Measurements from ENCODE around the gene MACROH2A2. TPM values are rescaled to one million over a fixed set of nuclear protein-coding genes. Genes with fewer than 3 reads are reported as not detected.

MACROH2A2 gene
- total and polyA plus RNA-seq, 2 experiments from 2014 or later: 11.6 to 16.2 TPM

DNA sequence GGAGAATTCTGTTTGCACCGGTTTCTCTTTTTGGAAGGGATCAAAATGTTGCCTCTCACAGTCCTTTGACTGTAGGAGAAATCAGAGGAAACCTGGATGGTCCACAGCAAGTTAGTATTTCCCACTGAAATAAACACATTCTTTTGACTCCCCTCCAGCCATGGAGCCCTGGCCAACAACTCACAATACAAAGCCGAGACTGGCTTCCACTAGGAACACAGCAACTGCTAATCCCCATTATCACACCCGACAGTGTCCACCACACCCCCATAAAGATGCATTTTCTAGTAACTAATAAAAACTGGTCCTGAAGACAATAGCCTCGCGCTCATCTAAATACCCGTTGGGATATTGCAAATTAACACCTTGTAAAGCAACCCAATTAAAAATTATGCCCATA lies 798 bp upstream of the MACROH2A2 start:
- no peaks in the 10 kb centered on the region; the same call in 1 of the 2 replicates for H3F3A ChIP-seq (replicated peaks; ENCODE audit: low read depth)
- no peaks in the 10 kb centered on the region for H3K9me3 Mint-ChIP-seq
- H3K4me1 Mint-ChIP-seq: peaks cover 32% of the 10 kb centered on the region
- H4K20me1 ChIP-seq (replicated peaks; ENCODE audit: insufficient read depth): peaks cover 20% of the 10 kb centered on the region
- H3K4me2 ChIP-seq: peak overlapping the region; percentile 92
- peak overlapping the region; percentile 88 for H3K4me3 Mint-ChIP-seq
- H3K79me2 ChIP-seq (replicated peaks; ENCODE audit: insufficient read depth): no peaks in the 10 kb centered on the region
- H3K36me3 Mint-ChIP-seq (ENCODE audit: low read depth): no peaks in the 10 kb centered on the region
- TF ChIP-seq POLR2AphosphoS5 (IDR thresholded peaks at IDR 0.05; ENCODE audit: low read depth): no peak
- TF ChIP-seq, protein P1, sequence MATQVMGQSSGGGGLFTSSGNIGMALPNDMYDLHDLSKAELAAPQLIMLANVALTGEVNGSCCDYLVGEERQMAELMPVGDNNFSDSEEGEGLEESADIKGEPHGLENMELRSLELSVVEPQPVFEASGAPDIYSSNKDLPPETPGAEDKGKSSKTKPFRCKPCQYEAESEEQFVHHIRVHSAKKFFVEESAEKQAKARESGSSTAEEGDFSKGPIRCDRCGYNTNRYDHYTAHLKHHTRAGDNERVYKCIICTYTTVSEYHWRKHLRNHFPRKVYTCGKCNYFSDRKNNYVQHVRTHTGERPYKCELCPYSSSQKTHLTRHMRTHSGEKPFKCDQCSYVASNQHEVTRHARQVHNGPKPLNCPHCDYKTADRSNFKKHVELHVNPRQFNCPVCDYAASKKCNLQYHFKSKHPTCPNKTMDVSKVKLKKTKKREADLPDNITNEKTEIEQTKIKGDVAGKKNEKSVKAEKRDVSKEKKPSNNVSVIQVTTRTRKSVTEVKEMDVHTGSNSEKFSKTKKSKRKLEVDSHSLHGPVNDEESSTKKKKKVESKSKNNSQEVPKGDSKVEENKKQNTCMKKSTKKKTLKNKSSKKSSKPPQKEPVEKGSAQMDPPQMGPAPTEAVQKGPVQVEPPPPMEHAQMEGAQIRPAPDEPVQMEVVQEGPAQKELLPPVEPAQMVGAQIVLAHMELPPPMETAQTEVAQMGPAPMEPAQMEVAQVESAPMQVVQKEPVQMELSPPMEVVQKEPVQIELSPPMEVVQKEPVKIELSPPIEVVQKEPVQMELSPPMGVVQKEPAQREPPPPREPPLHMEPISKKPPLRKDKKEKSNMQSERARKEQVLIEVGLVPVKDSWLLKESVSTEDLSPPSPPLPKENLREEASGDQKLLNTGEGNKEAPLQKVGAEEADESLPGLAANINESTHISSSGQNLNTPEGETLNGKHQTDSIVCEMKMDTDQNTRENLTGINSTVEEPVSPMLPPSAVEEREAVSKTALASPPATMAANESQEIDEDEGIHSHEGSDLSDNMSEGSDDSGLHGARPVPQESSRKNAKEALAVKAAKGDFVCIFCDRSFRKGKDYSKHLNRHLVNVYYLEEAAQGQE (IDR thresholded peaks at IDR 0.05; ENCODE audit: unreplicated experiment): no peak
- no peak for TF ChIP-seq EZH2 (IDR thresholded peaks at IDR 0.05; ENCODE audit: low read depth, unreplicated experiment)
- TF ChIP-seq EZH2phosphoT487 (IDR thresholded peaks at IDR 0.05; ENCODE audit: unreplicated experiment): no peak
- TF ChIP-seq, protein P2, sequence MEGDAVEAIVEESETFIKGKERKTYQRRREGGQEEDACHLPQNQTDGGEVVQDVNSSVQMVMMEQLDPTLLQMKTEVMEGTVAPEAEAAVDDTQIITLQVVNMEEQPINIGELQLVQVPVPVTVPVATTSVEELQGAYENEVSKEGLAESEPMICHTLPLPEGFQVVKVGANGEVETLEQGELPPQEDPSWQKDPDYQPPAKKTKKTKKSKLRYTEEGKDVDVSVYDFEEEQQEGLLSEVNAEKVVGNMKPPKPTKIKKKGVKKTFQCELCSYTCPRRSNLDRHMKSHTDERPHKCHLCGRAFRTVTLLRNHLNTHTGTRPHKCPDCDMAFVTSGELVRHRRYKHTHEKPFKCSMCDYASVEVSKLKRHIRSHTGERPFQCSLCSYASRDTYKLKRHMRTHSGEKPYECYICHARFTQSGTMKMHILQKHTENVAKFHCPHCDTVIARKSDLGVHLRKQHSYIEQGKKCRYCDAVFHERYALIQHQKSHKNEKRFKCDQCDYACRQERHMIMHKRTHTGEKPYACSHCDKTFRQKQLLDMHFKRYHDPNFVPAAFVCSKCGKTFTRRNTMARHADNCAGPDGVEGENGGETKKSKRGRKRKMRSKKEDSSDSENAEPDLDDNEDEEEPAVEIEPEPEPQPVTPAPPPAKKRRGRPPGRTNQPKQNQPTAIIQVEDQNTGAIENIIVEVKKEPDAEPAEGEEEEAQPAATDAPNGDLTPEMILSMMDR (conservative IDR thresholded peaks at IDR 0.05; ENCODE audit: low read depth in 2 of 2): no peak
- H3K4me1 ChIP-seq (ENCODE audit: insufficient read depth): peaks cover 4% of the 10 kb centered on the region; the same call in 1 of the 2 replicates
- ATAC-seq (no peak), DNase-seq (ENCODE audit: low spot score) (no peak)
- peaks cover 61% of the 10 kb centered on the region for H3K27me3 Mint-ChIP-seq (ENCODE audit: insufficient read depth, low read depth, poor library complexity)
- peaks cover 93% of the 10 kb centered on the region for H3K27me3 ChIP-seq (ENCODE audit: insufficient read depth)
- no peaks in the 10 kb centered on the region for H3K36me3 ChIP-seq (ENCODE audit: insufficient read depth)
- H3K27ac ChIP-seq (ENCODE audit: low read depth): no peak overlapping the region
- no peak overlapping the region for H2AFZ ChIP-seq
- H3K4me3 ChIP-seq: peak overlapping the region; percentile 92
- no peak overlapping the region for H3K27ac Mint-ChIP-seq
- H3K9me2 ChIP-seq (ENCODE audit: insufficient read depth): no peaks in the 10 kb centered on the region

DNA sequence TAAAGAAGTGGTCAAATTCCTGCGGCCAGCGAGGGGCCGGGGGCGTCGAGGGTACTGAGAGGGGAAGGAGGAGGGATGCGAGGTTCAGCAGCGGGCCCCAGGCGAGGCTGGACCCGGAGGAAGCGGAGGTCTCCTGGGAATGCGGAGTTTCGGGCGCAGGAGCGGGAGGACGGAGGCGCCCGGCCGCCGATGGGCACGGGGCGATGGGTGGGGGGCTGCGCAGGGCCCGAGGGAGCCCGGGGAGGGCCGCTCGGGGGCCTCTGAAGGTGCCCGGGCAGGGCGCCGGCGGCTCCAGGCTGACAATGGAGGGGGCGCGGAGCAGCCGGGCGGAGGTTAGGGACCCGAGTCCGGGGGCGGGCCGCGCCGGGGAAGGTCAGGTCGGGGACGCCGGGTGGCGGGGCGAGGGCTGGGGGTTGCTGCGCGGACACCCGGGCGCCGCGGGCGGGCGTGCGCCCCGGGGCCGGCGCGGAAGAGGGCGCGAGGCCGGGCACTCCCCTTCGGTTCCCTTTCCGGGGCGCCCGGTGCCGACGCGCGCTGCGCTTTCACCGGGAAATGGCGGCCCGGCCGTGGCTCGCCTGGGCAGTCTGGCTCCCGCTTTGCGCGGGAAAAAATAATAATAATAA lies 683 bp downstream of the MACROH2A2 start:
- H3K4me3 ChIP-seq: peak overlapping the region; percentile 92
- no peaks in the 10 kb centered on the region; the same call in 1 of the 2 replicates for H3F3A ChIP-seq (replicated peaks; ENCODE audit: low read depth)
- H3K27ac ChIP-seq (ENCODE audit: low read depth): no peak overlapping the region
- peaks cover 33% of the 10 kb centered on the region for H4K20me1 ChIP-seq (replicated peaks; ENCODE audit: insufficient read depth)
- H3K79me2 ChIP-seq (replicated peaks; ENCODE audit: insufficient read depth): no peaks in the 10 kb centered on the region
- DNase-seq (ENCODE audit: low spot score) (peak; percentile 70), ATAC-seq (peak; percentile 66)
- no peaks in the 10 kb centered on the region for H3K36me3 ChIP-seq (ENCODE audit: insufficient read depth)
- H3K27me3 Mint-ChIP-seq (ENCODE audit: insufficient read depth, low read depth, poor library complexity): peaks cover 62% of the 10 kb centered on the region
- H3K27ac Mint-ChIP-seq: no peak overlapping the region
- H3K27me3 ChIP-seq (ENCODE audit: insufficient read depth): peaks cover 93% of the 10 kb centered on the region
- no peaks in the 10 kb centered on the region for H3K9me3 Mint-ChIP-seq
- H3K4me3 Mint-ChIP-seq: peak overlapping the region; percentile 88
- peaks cover 32% of the 10 kb centered on the region for H3K4me1 Mint-ChIP-seq
- H3K4me2 ChIP-seq: peak overlapping the region; percentile 92
- no peaks in the 10 kb centered on the region for H3K36me3 Mint-ChIP-seq (ENCODE audit: low read depth)
- no peaks in the 10 kb centered on the region for H3K9me2 ChIP-seq (ENCODE audit: insufficient read depth)
- peak overlapping the region; percentile 97 for H2AFZ ChIP-seq
- H3K4me1 ChIP-seq (ENCODE audit: insufficient read depth): peaks cover 4% of the 10 kb centered on the region; the same call in 1 of the 2 replicates
- TF ChIP-seq STAT1 (IDR thresholded peaks at IDR 0.05; ENCODE audit: unreplicated experiment) (no peak), ZNF114 (CRISPR knock-in tag; IDR thresholded peaks at IDR 0.05) (no peak), JUNB (IDR thresholded peaks at IDR 0.05; ENCODE audit: unreplicated experiment) (no peak), ZNF331 (CRISPR knock-in tag; IDR thresholded peaks at IDR 0.05; ENCODE audit: low read depth) (no peak), CREB1 (CRISPR knock-in tag; IDR thresholded peaks at IDR 0.05; ENCODE audit: low read depth) (no peak), EZH2 (IDR thresholded peaks at IDR 0.05; ENCODE audit: low read depth, unreplicated experiment) (no peak), EZH2phosphoT487 (IDR thresholded peaks at IDR 0.05; ENCODE audit: unreplicated experiment) (no peak)
- TF ChIP-seq, protein P1 (IDR thresholded peaks at IDR 0.05; ENCODE audit: unreplicated experiment): no peak
- TF ChIP-seq, protein P2 (conservative IDR thresholded peaks at IDR 0.05; ENCODE audit: low read depth in 2 of 2): no peak

Measured in GM23338 (cell line).